Measurements from ENCODE around the gene KCNAB1.

DNA sequence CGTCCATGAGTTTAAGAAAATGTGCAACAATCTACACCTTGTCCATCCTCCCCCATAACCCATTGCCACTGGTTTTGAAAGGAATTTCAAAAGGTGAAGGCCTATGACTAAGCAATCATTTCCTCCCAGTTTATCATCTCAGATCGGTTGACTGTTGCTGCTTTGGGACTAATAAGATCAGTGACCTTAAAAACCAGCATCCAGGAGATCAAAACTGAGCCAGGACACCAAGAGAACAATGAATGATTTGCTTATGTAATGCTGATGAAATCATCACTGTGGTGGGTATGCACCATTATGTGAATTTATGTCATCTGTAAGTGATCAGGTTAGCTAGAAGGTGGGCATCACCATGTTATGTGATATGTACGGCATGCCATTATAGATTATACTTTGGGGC lies 239.0 kb downstream of the KCNAB1 start:
- TF ChIP-seq, protein P1, sequence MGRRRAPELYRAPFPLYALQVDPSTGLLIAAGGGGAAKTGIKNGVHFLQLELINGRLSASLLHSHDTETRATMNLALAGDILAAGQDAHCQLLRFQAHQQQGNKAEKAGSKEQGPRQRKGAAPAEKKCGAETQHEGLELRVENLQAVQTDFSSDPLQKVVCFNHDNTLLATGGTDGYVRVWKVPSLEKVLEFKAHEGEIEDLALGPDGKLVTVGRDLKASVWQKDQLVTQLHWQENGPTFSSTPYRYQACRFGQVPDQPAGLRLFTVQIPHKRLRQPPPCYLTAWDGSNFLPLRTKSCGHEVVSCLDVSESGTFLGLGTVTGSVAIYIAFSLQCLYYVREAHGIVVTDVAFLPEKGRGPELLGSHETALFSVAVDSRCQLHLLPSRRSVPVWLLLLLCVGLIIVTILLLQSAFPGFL (CRISPR knock-in tag; IDR thresholded peaks at IDR 0.05; ENCODE audit: borderline replicate concordance): no peak
- TF ChIP-seq, protein P2, sequence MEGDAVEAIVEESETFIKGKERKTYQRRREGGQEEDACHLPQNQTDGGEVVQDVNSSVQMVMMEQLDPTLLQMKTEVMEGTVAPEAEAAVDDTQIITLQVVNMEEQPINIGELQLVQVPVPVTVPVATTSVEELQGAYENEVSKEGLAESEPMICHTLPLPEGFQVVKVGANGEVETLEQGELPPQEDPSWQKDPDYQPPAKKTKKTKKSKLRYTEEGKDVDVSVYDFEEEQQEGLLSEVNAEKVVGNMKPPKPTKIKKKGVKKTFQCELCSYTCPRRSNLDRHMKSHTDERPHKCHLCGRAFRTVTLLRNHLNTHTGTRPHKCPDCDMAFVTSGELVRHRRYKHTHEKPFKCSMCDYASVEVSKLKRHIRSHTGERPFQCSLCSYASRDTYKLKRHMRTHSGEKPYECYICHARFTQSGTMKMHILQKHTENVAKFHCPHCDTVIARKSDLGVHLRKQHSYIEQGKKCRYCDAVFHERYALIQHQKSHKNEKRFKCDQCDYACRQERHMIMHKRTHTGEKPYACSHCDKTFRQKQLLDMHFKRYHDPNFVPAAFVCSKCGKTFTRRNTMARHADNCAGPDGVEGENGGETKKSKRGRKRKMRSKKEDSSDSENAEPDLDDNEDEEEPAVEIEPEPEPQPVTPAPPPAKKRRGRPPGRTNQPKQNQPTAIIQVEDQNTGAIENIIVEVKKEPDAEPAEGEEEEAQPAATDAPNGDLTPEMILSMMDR (IDR thresholded peaks at IDR 0.05): no peak
- TF ChIP-seq, protein P3, sequence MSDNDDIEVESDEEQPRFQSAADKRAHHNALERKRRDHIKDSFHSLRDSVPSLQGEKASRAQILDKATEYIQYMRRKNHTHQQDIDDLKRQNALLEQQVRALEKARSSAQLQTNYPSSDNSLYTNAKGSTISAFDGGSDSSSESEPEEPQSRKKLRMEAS (CRISPR knock-in tag; IDR thresholded peaks at IDR 0.05): no peak
- no peak for TF ChIP-seq NR3C1 (CRISPR knock-in tag; conservative IDR thresholded peaks at IDR 0.05; ENCODE audit: low read depth)
- TF ChIP-seq NR1H2 (CRISPR knock-in tag; IDR thresholded peaks at IDR 0.05): no peak
- TF ChIP-seq NFYB (CRISPR knock-in tag; conservative IDR thresholded peaks at IDR 0.05; ENCODE audit: low read depth): no peak
- no peak for TF ChIP-seq FOXP1 (CRISPR knock-in tag; IDR thresholded peaks at IDR 0.05; ENCODE audit: borderline replicate concordance)
- TF ChIP-seq, protein P4, sequence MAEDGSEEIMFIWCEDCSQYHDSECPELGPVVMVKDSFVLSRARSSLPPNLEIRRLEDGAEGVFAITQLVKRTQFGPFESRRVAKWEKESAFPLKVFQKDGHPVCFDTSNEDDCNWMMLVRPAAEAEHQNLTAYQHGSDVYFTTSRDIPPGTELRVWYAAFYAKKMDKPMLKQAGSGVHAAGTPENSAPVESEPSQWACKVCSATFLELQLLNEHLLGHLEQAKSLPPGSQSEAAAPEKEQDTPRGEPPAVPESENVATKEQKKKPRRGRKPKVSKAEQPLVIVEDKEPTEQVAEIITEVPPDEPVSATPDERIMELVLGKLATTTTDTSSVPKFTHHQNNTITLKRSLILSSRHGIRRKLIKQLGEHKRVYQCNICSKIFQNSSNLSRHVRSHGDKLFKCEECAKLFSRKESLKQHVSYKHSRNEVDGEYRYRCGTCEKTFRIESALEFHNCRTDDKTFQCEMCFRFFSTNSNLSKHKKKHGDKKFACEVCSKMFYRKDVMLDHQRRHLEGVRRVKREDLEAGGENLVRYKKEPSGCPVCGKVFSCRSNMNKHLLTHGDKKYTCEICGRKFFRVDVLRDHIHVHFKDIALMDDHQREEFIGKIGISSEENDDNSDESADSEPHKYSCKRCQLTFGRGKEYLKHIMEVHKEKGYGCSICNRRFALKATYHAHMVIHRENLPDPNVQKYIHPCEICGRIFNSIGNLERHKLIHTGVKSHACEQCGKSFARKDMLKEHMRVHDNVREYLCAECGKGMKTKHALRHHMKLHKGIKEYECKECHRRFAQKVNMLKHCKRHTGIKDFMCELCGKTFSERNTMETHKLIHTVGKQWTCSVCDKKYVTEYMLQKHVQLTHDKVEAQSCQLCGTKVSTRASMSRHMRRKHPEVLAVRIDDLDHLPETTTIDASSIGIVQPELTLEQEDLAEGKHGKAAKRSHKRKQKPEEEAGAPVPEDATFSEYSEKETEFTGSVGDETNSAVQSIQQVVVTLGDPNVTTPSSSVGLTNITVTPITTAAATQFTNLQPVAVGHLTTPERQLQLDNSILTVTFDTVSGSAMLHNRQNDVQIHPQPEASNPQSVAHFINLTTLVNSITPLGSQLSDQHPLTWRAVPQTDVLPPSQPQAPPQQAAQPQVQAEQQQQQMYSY (CRISPR knock-in tag; IDR thresholded peaks at IDR 0.05): no peak
- no peak for TF ChIP-seq IRF2 (CRISPR knock-in tag; IDR thresholded peaks at IDR 0.05; ENCODE audit: borderline replicate concordance, low read depth)
- TF ChIP-seq, protein P5, sequence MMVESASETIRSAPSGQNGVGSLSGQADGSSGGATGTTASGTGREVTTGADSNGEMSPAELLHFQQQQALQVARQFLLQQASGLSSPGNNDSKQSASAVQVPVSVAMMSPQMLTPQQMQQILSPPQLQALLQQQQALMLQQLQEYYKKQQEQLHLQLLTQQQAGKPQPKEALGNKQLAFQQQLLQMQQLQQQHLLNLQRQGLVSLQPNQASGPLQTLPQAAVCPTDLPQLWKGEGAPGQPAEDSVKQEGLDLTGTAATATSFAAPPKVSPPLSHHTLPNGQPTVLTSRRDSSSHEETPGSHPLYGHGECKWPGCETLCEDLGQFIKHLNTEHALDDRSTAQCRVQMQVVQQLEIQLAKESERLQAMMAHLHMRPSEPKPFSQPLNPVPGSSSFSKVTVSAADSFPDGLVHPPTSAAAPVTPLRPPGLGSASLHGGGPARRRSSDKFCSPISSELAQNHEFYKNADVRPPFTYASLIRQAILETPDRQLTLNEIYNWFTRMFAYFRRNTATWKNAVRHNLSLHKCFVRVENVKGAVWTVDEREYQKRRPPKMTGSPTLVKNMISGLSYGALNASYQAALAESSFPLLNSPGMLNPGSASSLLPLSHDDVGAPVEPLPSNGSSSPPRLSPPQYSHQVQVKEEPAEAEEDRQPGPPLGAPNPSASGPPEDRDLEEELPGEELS (CRISPR knock-in tag; IDR thresholded peaks at IDR 0.05): no peak
- TF ChIP-seq CBFB (CRISPR knock-in tag; IDR thresholded peaks at IDR 0.05; ENCODE audit: low read depth): no peak
- TF ChIP-seq, protein P6, sequence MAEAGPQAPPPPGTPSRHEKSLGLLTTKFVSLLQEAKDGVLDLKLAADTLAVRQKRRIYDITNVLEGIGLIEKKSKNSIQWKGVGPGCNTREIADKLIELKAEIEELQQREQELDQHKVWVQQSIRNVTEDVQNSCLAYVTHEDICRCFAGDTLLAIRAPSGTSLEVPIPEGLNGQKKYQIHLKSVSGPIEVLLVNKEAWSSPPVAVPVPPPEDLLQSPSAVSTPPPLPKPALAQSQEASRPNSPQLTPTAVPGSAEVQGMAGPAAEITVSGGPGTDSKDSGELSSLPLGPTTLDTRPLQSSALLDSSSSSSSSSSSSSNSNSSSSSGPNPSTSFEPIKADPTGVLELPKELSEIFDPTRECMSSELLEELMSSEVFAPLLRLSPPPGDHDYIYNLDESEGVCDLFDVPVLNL (CRISPR knock-in tag; IDR thresholded peaks at IDR 0.05; ENCODE audit: borderline replicate concordance, low read depth): no peak
- TF ChIP-seq, protein P7, sequence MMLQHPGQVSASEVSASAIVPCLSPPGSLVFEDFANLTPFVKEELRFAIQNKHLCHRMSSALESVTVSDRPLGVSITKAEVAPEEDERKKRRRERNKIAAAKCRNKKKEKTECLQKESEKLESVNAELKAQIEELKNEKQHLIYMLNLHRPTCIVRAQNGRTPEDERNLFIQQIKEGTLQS (CRISPR knock-in tag; conservative IDR thresholded peaks at IDR 0.05): no peak

All from WTC11 (cell line).